ENCODE results near the gene USP26. TPM values are rescaled to one million over a fixed set of nuclear protein-coding genes. Genes with fewer than 3 reads are reported as not detected.
"Not testable (repeated sequence)": the region's sequence is repeated elsewhere in the genome, so short reads cannot be mapped to it uniquely, and the experiment has no call there.

USP26 gene
- not detected for polyA plus RNA-seq (2013, experiment 1 of 2; ENCODE audit: insufficient read length)
- polyA plus RNA-seq (2013, experiment 2 of 2; ENCODE audit: insufficient read length), result not detected

DNA sequence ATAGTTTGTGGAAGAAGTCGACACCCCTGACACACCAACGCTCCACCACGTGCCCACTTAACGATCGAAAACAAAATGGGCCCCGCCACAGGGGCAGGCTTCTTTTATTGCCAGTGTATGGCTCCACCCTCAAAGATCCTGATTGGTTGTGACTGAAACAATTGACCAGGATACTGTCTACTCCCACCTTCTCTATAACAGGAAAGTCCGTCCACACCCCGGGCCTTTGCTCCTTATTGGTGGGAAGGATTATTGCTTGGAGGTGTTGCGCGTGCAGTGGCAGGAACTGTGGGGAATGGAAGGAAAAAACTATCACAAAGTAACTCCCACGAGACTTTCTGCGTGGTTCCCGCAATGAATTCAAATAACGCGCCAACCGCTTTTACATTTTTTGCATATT lies at the start of gene USP26:
USP26 (minus strand) TSS at position 79 of the 400 bp plus-strand sequence. CDS start 68,889 bp downstream, outside the sequence.
- no peak for DNase-seq

GRCh38 chrX:133134282-133134681 lies 37.4 kb upstream of the USP26 start:
- DNase-seq, result no peak

- DNase-seq, result no peak
These were observed 23.5 kb upstream of the USP26 start for GRCh38 chrX:133120406-133120805.

- no peak for DNase-seq
These were observed 2.7 kb downstream of the USP26 start for GRCh38 chrX:133094098-133094731.

GRCh38 chrX:133090236-133090809 lies 6.6 kb downstream of the USP26 start:
- DNase-seq, result peak; percentile 64

- no peak for DNase-seq
These were observed 7.5 kb downstream of the USP26 start for GRCh38 chrX:133089411-133089810.

GRCh38 chrX:133085785-133086184 lies 11.1 kb downstream of the USP26 start:
- DNase-seq, result no peak

DNA sequence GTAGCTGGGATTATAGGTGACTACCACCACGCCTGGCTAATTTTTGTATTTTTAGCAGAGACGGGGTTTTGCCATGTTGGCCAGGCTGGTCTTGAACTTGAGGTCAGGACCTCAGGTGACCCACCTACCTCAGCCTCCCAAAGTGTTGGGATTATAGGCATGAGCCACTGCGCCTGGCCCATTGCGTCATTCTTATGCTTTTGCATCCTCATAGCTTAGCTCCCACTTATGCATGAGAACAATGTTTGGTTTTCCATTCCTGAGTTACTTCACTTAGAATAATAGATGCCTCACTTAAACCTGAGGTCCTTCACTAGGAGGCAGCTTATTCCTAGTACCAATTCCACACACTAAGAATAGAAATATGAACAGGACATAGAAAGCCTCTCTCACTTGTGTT lies 11.9 kb downstream of the USP26 start:
- DNase-seq, result not testable (repeated sequence)

- no peak for DNase-seq
These were observed 13.0 kb downstream of the USP26 start for GRCh38 chrX:133083899-133084298.

DNA sequence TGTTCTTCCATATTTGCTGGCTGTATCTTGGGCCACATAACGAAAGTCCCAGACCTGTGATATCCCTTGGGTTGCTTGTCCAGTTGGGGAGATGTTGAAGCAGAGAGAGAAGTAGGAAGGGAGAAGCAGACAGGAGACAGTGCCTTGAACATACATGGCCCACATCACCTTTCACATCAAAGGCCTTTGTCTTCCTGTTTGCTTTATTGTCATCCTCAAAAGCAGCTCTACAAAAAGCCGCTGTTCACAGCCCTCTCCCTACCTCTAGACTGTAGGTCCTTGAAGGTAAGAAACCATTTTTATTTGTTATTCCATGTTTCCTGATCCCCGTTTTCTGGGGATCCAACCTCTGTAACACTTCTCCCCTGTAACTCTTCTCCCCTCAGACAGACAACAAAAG lies 14.9 kb downstream of the USP26 start:
- DNase-seq, result no peak

DNA sequence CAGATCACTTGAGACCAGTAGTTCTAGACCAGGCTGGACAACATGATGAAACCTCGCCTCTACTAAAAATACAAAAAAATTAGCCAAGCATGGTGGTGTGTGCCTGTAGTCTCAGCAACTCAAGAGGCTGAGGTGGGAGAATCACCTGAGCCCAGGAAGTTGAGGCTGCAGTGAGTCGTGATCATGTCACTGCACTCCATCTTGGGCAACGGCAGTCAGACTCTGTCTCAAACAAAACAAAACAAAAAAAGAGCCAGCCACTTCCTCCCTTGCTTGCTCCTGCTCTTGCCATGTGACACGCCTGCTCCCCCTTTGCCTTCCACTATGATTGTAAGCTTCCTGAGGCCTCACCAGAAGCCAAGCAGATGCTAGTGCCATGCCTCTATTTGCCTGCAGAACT lies 19.1 kb downstream of the USP26 start:
- DNase-seq, result not testable (repeated sequence)

- no peak for DNase-seq
These were observed 24.3 kb downstream of the USP26 start for GRCh38 chrX:133072566-133072965.

DNA sequence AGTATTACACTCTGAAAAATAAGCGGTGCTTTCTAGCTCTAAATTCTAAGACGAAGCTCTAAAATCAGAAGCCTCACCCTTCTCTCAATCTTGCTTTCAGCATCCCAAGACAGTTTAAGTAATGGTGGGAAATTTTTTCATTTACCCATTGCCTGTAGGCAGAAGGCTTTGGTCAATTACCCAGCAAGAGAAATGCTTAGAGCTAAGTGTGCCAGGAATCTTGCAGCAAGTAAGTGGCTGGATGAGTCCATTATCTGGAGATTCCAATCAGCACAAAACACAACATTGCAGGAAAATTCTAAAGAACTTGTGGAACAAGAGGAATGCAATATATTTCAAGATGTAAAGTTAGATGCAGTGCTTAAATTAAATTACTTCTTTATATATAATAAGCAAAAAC lies 28.4 kb downstream of the USP26 start:
- DNase-seq, result no peak

- DNase-seq, result peak; percentile 10
These were observed 40.6 kb downstream of the USP26 start for GRCh38 chrX:133056341-133056740.

DNA sequence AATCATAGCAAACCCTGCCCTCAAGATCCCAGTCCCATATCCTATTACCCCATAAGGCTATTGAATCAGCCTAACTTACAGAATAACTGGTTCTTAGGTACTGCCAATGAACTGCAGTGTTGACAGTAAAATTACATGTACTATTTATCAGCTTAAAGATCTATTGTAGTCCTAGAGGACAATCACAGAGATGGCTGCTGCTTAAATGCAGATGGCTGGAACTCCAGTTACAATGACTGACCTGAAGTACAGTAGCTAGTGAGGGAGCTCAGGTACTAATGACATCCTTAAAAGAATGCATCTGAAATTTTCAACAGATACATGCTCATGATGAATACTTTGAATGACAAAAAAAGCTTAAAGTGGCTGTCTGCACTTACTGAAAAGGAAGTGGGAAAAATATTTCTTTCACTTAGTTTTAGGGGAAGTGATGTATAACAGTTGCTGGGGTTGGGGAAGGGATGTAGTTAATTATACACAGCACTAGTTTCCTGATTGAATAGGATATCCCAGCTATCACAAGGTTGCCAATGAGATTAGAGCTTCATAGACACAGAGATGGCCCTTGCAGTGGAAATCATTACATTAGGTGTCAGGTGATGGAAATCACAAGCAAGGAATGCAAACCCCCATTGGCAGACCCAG lies 42.0 kb downstream of the USP26 start:
- DNase-seq, result no peak

- peak; percentile 21 for DNase-seq
These were observed 42.9 kb downstream of the USP26 start for GRCh38 chrX:133053861-133054598.

DNA sequence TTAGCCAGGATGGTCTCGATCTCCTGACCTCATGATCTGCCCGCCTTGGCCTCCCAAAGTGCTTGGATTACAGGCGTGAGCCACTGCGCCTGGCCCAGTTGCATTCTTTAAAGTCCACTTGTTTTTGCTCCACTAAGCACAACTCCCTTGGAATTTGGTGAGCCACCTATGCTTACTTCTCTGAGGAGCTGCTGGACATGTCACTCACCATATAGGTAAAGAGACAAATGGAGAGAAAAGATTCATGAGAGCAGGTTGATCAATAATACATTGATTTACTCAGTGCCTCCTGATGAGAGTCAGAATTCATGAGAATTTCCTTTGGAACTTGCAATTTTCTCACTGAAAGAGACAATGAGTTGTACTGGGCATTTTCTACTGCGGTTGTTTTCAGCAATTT lies 48.2 kb downstream of the USP26 start:
- no peak for DNase-seq

DNA sequence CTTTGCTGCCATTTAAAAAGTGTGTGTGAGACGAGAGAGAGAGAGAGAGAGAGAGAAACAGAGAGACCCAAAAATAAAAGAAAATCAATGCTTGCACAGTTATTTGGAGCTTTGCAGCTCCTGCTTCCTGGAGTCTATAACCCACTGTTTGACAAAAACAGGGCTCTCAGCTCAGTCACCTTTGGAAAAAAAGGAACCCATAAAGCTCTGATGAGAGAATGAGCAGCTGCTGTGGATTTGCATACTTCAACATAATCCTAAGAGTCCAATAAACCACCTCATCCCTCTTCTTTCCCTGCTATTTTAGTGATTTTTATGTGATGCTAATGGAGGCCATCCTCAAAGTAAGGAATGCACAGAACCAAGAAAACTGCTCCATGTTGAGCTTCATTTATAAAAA lies 50.3 kb downstream of the USP26 start:
- no peak for DNase-seq

DNA sequence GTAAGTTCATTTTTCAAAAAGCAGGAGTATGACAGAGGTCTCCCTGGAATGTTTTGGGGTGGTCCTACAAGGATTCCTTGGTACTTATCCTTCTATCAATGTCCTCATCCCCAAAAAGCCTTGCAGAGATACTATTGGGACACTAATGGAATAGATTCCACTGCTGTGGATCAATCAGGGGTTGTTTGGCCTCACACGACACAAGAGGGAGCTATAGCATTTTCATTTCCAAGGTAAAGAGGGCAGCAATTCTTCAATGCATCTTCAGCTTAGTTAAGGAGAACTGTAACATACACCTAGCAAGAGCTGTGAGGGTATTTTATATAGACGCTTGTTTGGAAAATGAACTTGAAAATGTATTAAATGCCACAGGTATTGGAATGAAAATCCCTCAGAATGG lies 50.9 kb downstream of the USP26 start:
- DNase-seq, result peak; percentile 17

GRCh38 chrX:133044145-133044786 lies 52.6 kb downstream of the USP26 start:
- DNase-seq, result not testable (repeated sequence)

GRCh38 chrX:133042260-133042659 lies 54.6 kb downstream of the USP26 start:
- DNase-seq, result no peak

DNA sequence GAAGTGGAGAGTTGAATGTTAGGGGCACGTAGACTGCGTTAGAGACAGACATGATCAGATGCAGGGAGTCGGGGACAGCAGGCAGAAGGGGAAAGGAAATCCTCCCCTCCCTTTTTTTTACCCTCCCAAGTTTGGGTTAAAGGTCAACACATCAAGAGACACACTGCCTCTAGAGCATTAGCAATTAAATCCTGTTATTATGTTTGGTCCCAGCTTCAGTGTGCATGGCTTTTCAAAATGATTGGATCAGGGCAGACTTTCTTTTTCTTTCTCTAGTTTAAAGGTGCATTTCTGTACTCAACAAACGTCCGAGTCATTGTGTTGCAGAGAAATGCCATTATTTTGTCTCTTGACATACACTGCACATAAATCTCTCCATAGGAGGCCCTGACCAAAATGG lies 63.9 kb downstream of the USP26 start:
- DNase-seq, result no peak

GRCh38 chrX:133018229-133018628 lies 78.7 kb downstream of the USP26 start:
- DNase-seq, result no peak

All from fibroblast of skin of abdomen (primary cell).